Germinal center (tissue), 1 donor: ENCODE results near the gene TCTN1.
A peak's percentile ranks its signal among the peaks of the same experiment; 100 is the strongest.
"Not testable (repeated sequence)": the region's sequence is repeated elsewhere in the genome, so short reads cannot be mapped to it uniquely, and the experiment has no call there.

Experiments used
- DNase-seq: peaks from one replicate; pipeline ENCODE4 v3.0.0; 2012; ENCODE audit warnings: mixed read lengths, low spot score

The TCTN1 gene

GRCh38 chr12:110585231-110585799, 28.6 kb upstream of the TCTN1 start:
- DNase-seq, result no peak

GRCh38 chr12:110587102-110587501, 26.8 kb upstream of the TCTN1 start:
- DNase-seq, result not testable (repeated sequence)

DNA sequence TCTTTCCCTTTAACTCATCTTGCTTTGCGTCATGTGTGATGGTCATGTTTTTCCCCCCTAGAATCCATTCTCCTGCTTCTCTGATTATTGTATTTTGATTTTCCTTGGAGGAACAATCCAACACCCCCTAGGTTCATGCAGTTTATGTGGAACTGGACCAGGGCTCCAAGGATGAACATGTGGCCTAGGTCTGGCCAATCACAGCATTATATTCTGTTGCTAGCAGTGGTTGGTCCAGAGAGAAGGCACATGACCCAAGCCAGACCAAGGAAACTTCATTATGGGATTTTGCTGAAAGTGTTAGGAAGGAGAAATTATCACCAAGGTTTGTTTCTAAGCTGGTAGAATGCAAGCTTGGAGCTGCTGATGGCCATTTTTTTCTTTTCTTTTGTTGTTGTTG, 23.9 kb upstream of the TCTN1 start:
- DNase-seq, result no peak

DNA sequence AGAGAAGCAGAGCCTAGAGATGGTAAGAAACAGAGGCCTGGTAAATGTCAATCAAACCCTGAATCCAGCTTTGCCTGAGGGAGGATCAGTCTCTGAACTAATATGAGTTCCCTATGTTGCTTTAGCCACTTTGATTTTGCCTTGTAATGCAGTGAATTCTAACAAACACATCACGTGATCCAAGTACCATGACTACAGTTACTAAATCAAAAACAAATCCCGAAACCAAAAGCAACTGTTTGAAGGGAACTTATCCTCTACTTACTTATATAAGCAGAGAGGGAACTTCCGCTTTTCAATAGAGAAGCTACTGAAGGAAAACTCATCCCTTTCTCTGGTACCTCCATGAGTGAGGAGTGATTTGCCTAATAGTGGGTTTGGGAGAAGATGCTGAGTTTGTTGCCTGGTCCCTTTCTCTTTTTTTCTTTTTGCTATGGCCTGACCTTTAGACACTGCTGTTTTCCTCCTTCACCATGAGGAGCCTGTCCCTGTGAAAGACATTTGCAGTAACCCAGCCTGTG, 23.1 kb upstream of the TCTN1 start:
- peak; percentile 63 for DNase-seq

DNA sequence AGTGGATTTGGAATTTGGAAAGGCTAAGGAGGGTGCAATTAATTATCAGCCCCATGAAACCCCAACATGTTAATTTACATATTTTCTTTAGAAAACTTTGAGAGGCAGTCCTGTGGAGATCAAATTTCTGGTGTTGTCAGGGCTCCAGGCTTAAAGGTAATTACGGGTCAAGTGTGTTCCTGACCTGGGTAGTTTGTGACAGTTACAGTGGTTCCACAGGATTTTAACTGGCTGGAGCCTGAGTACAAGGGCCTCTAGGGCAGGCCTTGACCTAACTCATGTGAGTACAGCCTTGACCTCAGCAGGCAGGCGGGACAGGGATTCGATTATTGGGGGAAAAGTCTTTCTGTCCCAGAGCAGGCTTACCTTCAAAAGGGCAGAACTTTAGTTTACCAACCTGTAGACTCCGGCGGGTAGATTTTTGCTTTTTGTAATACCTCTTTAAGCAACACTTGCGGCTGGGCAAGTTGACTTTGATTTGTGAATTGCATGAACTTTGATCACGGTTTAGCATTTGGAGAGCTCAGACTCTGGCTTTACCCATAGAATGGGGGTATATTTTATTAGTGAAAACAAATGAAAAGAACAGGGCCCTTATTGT, 22.4 kb upstream of the TCTN1 start:
- no peak for DNase-seq

DNA sequence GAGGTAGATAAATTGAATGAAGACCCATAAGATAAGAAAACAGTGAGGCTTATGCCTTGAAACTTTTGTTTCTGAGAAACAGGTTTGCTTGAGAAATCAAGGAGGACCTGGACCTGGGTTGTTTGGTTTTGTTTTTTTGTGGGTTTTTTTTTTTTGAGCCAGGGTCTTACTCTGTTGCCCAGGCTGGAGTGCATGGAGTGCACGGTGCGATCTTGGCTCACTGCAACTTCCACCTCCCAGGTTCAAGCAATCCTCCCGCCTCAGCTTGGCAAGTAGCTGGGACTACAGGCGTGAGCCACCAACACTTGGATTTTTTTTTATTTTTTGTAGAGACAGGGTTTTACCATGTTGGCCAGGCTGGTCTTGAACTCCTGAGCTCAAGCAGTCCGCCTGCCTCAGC, 21.9 kb upstream of the TCTN1 start:
- DNase-seq, result no peak

DNA sequence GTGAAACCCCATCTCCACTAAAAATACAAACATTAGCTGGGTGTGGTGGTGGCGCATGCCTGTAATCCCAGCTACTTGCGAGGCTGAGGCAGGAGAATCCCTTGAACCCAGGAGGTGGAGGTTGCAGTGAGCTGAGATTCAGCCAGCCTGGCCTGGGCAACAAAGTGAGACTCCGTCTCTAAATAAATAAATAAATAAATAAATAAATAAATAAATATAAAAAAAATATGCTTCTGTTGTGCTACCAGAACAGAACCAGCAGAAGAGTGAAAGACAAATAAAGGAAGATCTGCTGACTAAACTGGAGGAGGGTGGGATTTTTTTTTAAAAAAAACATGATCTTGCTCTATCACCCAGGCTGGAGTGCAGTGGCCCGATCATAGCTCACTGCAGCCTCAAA, 21.0 kb upstream of the TCTN1 start:
- DNase-seq, result not testable (repeated sequence)

DNA sequence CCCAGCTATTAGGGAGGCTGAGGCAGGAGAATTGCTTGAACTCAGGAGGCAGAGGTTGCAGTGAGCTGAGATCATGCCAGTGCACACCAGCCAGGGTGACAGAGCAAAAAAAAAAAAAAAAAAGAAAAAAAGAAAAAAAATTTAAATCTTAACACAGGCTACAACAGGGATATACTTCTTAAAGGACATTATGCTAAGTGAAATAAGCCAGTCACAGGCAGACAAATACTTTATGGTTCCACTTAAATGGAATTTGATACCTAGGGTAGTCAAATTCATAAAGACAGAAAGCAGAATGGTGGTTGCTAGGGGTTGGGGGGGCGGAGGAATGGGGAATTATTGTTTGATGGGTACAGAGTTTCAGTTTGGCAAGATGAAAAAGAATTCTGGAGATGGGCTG, 16.0 kb upstream of the TCTN1 start:
- no peak for DNase-seq

GRCh38 chr12:110599334-110599733, 14.6 kb upstream of the TCTN1 start:
- no peak for DNase-seq

DNA sequence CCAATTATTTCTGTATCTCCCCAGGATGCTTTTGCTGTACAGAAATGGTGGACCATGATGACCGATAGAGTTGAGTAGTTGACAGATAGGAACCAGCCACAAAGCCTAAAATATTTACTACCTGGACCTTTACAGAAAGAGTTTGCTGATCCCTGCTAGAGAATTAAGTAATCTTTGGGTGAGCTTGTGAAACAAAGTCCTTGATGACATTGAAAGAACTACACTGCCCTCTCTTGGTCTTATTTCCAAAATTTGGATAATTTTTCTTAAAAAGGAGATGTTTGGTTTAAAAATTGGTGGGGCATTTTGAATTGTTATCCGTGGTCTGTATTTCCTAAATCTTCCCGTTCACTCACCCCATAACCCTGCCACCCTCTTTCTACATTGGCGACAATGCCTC, 13.7 kb upstream of the TCTN1 start:
- peak; percentile 48 for DNase-seq

DNA sequence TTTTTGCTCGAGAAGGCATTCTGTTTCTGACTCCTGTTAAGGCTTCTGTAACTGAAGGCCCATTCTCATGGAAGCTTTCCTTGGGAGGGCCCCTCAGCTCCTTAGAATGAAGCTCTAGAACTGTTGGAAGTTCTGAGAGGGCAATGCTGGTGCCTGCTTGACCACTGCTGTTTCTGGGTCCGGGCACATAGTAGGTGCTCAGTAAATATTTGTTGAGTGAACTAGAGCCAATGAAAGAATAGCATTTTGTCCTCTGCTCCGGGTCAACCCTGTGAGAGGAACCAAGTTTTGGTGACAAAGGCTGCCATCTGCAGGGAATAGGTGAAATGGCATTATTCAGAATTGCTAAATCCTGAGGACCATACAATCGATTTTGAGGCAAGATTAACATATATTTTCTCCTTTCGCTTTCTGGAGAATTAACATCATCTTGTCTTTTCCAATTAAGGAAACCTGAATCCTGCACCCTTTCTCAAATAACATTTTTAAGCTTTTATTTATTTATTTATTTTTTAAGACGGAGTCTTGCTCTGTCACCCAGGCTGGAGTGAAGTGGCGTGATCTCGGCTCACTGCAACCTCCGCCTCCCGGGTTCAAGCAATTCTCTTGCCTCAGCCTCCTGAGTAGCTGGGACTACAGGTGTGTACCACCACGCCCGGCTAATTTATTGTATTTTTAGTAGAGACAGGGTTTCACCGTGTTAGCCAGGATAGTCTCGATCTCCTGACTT, 11.7 kb upstream of the TCTN1 start:
- peak; percentile 72 for DNase-seq

GRCh38 chr12:110606253-110606611, 7.7 kb upstream of the TCTN1 start:
- no peak for DNase-seq

- no peak for DNase-seq
These were observed 708 bp upstream of the TCTN1 start for GRCh38 chr12:110613071-110613770.

DNA sequence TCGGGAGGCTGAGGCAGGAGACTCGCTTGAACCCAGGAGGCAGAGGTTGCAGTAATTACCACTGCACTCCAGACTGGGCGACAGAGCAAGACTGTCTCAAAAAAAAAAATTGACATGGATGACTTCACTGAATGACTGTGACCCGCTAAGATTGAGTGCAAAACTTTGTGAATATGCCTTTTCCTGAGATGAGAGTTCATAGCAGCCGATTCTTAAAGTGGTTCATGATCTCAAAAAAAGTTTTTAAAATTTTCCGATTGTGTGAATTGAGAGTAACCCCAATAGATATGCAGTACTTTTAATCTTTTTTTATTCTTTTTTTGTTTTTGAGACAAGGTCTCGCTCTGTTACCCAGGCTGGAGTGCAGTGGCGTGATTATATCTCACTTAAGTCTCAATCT, 1.2 kb downstream of the TCTN1 start:
- no peak for DNase-seq

DNA sequence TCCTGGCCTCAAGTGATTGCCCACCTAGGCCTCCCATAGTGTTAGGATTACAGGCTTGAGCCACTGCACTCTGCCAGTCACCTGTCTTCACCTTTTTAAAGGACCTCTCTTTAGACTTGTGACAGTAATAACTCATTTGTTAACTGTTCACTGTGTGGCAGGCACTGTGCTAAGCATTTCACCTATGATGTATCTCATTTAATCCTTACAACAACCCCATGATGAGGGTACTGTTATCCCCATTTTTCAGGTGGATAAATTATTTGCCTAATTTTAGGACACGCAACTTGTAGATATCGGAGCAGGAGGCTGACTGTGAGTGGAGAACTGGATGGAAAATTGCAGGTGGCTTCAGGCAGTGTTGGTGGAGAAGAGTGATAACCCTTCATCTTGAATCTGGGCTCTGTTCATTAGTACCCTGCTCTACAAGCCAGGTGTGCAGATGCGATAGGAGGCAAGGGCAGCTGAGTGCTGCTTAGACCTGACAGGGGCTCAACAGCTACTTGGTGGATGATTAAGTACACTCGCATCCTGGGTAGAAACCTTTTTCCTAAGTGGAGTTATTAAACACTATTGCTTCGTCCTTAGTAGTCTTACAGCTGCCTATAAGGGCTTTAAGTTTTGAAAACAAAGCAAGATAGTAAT, 2.7 kb downstream of the TCTN1 start:
- no peak for DNase-seq

DNA sequence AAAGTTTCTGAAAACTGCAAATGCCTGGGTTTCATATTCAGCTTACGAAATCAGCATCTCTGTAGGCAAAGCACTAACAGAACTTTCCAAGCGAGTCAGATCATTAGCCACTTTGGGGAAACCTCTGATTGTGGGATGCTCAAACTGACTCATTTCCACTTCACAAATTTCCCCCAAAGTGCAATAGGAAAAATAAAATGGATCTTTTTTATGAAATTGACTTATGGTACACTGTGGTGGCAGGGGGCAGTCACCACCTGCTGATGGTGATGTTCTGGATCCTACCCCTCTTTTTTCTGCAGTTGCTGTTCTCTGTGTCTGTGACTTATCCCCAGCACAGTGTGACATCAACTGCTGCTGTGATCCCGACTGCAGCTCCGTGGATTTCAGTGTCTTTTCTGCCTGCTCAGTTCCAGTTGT, 5.6 kb downstream of the TCTN1 start:
- peak; percentile 42 for DNase-seq

DNA sequence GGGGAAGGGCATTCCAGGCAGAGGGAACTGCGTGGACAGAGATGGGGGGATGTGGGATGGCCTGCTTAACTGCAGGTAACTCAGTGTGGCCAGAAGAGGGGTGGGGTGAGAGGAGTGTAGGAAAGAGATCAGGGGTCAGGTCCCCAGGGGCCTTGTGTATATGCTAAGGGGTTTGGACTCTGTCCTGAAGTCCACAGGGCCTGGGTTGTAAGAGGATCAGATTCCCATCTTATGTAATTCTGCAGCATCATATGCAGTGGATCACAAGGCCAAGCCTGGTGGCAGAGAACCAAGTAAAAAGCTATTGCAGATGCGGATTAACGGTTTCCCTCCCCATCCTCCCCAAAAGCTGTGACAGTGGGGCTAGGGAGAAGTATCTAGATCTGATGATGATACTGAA, 8.7 kb downstream of the TCTN1 start:
- DNase-seq, result no peak

DNA sequence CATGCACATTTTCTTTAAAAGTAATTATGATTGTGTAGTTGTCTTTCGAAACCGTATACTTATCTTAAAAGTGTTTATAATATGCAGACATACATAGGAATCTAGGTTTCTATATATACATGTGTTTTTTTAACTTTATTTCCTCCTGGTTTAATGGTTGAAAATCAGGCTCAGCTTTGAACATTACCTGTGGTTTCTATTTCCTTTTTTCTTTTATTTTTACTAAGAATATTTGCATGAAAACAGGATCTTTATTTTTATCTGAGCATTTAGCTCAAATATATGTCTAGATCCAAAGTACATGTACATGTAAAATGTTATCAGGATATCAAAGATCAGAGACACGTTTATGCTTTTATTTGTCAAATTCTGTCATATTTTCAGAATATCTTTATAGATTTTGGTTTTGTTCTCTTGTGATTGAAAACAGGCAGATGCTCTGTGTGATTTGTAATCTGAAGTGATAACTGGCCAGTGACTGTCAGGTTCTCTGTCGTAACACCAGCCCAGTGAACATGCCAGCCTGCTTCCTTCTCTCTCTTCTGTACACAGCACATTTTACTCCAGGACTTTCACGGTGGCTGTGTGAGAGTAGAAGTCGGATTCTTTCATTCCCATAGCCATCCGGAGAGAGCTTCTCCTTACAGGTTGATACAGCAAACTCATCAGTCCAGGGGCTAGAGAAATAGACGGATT, 13.7 kb downstream of the TCTN1 start:
- DNase-seq, result peak; percentile 47

DNA sequence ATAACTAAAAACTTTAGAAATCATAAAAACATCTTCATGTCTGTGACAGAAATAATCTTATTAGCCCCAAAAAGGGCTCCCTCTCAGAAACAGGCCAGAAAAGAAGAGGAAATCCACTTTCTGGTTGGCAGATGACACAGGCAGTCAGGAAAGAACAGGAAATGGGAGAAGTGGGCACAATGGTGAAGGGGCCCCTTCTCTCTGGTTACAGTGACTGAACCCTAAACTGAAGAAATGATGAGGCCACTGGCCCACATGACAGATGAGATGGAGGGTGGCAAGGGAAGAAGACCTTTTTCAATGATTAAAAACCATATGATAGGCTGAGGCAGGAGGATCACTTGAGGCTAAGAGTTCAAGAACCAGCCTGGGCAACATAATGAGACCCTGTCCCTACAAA, 21.1 kb downstream of the TCTN1 start:
- no peak for DNase-seq

DNA sequence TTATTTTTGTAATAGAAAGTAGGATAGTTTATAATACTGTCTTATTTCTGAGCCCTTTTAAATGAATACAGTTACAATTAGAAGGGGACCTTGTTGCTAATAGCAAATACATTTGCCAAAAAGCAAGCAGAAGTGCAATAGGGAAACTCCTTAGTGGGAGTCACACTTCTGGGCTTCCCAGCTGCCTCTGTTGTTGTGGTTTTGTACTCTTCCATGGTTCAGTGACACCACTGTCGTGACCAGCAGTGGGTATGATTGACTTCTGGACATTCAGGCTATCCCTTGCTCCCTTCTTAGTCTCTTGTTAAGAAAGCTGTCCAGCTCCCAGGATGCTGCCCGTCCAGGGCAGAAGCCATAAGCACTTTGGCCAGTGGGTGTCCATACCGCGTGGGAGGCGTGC, 22.6 kb downstream of the TCTN1 start:
- DNase-seq, result no peak

GRCh38 chr12:110637869-110638441, 24.0 kb downstream of the TCTN1 start:
- DNase-seq, result peak; percentile 22
